Measurements from ENCODE around the gene CELSR3. TPM values are rescaled to one million over a fixed set of nuclear protein-coding genes. Genes with fewer than 3 reads are reported as not detected.

CELSR3 gene
- total RNA-seq, 1 donor from 2014 or later: 0.22 TPM

DNA sequence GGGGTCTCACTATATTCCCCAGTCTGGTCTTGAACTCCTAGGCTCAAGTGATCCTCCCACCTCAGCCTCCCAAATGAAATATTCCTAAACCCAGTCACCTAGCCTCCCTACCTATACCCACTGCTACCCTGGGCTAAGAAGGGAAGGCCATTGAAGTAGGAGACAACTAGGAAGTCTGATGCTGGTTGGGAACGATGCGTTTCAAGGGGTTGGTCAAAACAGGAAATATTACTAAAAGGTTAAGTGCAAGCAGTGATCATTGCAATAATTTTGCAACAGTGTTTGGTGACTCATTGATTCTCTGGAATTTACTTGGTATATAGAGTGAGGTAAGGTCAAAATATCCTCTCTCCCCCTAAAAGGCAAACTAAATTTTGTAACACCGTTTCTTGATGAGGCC is 48.6 kb downstream of the CELSR3 start:
- no peak for DNase-seq (ENCODE audit: low spot score)
- intact Hi-C loops (cut with DNase I): no loop called here

DNA sequence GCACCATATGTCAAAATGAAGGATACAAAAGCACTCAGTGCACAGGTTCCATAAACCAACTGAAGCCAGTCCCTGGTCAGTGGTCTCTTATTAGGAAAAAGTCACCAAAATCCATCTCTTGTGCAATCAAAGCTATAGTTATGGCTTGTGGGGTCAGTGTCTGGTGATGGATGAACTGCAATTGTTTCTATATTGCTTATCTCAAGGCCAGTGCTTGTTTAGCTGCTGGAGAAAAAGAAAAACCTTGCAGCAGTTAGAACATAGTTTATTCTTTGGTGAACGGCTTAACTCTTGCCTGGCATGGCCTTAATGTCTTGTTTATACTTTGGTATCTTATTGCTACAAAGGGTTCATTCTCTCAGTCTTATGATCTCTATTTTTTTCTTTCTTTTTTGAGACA is 50.4 kb downstream of the CELSR3 start:
- intact Hi-C loops (cut with DNase I): no loop called here
- DNase-seq (ENCODE audit: low spot score): no peak

DNA sequence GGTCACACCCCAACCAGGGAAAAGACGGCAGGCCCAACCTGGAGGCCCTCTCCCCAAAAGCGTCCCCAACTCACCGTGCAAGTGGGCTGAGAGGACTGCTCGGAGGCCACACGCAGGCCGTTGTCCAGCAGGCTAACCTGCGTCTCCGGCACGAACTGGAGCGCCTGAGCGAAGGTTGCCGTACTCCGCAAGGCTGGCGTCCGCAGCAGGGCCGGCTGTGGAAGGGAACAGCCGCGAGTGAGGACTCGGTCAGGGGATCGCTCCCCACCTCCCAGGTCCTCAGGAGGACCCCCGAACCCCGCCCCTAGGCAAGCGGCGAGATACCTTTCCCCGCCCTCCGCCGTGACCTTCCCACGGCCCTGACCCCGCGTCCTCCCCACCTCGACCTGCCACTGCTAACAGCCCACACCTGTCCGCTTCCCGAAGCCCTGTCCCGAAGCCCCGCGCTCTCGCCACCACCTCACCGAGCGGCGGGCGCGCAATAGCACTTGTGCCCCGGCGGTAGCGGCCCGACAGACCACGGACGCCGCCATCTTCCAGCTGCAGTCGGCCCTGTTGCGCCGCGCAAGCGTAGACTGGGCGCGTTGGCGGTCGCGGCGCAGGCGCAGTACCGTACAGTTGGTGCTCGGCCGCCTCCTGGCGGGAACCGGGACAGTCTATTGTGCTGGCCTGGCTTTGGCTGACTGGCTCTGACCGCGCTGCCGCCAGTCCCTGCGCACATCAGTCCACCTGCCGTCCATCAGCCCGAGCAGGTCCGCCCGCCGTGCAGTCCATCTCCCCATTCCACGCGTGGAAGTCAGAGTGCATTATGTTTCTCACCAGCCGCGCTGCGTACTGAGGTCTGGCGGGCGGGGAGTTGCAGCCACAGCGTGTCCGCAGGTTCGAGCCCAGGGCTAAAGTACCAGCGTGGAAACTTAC is 53.3 kb downstream of the CELSR3 start, which contains the start of gene UQCRC1:
Gene UQCRC1, minus strand, starts transcription at position 559 of the 918 bp plus-strand sequence. Its CDS starts 26 bp downstream, at position 533.
- intact Hi-C loops (cut with DNase I): loop anchor here (2.0 kb wide), 2 partner anchors 25 to 51 kb away; partner anchors contain the start of gene SLC26A6
- DNase-seq (ENCODE audit: low spot score): peak; percentile 97

DNA sequence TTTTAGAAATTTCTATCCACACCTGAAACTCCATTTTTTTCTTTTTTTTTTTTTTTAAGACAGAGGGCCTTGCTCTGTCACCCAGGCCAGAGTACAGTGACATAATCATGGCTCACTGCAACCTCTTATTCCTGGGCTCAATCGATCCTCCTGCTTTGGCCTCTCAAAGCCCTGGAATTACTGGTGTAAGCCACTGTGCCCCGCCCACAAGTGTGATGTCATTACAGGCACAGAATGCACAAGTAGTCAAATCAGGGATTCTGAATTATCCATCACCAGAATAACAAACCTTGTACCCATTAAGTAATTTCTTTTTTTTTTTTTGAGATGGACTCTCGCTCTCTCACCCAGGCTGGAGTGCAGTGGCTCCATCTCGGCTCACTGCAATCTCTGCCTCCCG is 55.2 kb downstream of the CELSR3 start:
- intact Hi-C loops (cut with DNase I): no loop called here
- no peak for DNase-seq (ENCODE audit: low spot score)

DNA sequence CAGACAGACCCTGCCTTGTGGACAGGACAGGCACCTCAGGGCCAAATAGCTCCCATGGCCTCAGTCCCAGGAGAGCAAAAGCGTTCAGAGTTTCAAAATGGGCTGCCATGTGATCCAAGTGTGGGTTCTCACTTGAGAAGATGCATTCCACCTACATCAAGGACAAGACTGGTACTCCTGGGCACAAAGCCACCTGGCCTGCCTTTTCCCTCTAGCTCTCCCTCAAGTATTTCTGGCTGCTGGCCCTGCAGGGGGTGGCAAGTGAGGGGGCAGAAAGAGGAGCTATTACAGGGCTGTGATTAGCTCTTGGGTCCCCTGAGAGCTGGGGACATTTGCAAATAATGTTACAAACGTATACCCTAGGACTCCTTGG is 61.1 kb downstream of the CELSR3 start:
- intact Hi-C loops (cut with DNase I): loop anchor here (2.0 kb wide), 1 partner anchor 43 kb away; no protein-coding TSS in a partner anchor
- DNase-seq (ENCODE audit: low spot score): peak; percentile 86

DNA sequence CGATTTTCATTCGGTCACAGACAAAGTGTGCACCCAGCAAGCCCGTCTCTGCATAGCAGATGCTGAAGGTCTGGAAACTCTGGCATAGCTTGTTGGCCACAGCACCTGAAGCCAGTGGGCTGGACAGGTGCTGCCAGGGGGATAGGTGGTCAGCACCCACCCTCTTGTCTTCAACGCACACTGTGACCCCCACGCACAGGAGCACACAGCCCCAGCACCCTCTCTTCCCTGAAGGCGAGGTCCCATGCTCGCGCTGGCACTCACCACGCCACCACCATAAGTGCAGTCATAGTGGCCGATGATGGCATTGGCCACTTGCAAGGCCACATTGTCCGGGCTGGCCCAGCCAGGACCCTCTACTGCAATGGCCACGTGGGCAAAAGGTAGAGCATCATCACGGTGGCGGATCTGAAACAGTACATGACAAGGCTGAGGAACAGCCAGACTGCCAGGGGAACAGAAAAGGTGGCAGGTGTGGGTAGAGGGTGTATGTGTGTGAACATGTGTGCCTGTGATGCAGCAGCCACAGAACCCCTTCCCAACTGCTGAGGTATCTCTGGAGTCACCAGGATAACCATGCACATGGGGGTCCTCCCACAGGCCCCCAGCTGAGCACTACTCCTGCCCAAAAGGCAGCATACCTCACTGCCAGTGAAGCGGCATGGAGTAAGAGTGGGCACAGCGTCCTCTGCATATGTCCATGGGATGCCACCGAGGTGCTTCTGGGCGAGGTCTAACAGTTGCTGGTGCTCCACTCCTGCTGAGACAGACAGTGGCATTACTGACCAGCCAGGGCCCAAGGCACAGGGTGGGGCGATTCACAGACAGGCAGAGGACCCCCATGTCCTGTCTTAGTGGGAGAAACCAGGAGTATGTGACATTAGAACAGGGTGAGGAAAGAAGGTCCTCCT is 61.7 kb downstream of the CELSR3 start:
- intact Hi-C loops (cut with DNase I): loop anchor here (2.0 kb wide), 1 partner anchor 42 kb away; no protein-coding TSS in a partner anchor
- no peak for DNase-seq (ENCODE audit: low spot score)

GRCh38 chr3:48599509-48600285 is 63.0 kb downstream of the CELSR3 start:
- intact Hi-C loops (cut with DNase I): loop anchor here (2.0 kb wide), 1 partner anchor 41 kb away; no protein-coding TSS in a partner anchor
- DNase-seq (ENCODE audit: low spot score): no peak

- intact Hi-C loops (cut with DNase I): no loop called here
- no peak for DNase-seq (ENCODE audit: low spot score)
These were observed 63.6 kb downstream of the CELSR3 start for GRCh38 chr3:48599077-48599501.

DNA sequence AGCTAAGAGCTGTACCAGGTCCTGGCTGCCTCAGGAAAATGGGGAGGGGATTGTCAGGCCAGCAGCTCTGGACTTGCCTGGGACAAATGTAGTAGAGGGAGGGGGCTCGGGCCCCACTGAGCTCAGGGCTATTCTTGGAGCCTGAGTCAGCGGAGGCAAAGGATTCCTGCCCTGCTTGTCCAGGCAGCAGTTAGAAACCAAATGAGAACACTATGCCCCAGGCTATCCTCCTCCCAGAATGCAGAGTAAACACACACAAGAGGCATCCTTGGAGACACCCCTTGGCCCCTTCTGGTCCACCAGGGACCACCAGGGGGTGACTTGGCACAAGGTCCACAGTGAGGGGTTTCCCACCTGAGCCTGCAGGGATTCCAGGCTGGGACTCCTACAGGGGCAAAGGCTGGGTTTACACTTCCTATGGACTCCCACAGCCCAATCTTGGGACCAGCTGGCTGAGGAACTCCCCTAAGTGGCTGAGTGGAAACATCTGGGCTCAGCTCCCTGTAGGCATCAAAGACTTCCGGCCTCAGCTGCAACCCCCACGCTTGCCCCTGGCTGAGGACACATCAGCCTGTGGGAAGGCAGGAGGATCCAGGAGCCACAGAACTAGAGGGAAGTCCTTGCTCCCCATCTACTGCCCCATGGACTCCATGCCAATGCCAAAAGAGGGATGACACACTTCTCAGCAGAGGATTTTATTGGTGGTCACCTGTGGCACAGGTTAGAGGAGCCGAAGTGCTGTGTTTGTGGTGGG is 64.2 kb downstream of the CELSR3 start:
- DNase-seq (ENCODE audit: low spot score): peak; percentile 88
- intact Hi-C loops (cut with DNase I): no loop called here

DNA sequence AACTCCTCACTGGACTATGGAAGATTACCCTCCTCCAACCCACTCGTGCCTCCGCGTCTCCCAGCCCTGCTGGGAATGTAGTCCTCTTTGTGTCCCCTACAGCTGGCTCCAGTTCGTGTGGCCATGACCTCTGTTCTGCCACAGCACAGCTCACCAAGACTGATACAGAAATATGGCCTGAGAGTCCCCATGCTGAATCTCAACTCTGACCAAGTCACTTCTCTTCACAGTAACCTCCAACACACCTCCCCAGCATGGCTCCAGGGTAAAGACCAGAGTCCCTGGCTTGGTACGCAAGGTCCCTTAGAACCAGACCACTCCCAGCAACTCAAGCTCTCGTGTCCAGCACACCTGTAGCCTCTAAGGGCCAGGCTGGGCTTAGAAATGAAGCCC is 65.3 kb downstream of the CELSR3 start:
- DNase-seq (ENCODE audit: low spot score): no peak

DNA sequence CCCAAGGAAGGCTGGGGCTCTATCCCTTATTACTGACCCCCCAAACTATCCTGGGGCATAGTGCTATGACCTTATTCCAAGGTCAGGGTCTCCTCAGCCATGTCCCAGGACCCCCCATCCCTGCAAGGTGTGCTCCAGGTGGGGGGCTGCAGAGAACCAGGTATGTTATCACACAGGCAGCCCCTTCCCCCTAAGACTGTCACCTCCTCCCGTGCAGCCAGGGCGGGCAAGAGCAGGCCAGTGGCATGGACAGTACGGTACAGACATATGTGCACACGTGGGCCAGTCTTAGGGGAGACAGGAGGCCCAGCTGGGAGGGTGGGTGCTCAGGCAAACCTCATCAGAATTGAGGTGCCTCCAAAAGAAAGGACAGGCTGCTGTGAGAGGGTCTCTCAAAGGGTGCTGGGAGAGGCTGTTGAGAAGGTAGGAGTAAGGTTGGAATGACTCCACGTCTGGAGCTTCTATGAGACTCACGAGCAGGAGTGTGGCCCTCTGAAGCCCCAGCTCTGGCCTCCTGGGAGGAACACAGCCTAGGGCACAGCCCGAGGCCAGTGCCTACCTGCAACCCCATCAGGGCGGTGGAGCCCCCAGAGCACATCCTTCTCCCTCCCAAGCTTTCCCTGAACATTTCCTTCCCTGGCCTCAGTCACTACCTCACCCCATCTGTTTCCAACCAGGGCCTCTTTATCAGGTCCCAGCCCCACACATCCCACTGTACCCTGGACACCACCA is 65.8 kb downstream of the CELSR3 start:
- no peak for DNase-seq (ENCODE audit: low spot score)
- intact Hi-C loops (cut with DNase I): no loop called here

More for the DNA sequence above, 65.3 kb downstream of the CELSR3 start:
- intact Hi-C loops (cut with DNase I): no loop called here

- intact Hi-C loops (cut with DNase I): no loop called here
- DNase-seq (ENCODE audit: low spot score): no peak
These were observed 66.5 kb downstream of the CELSR3 start for GRCh38 chr3:48596157-48596556.

- no peak for DNase-seq (ENCODE audit: low spot score)
- intact Hi-C loops (cut with DNase I): no loop called here
These were observed 67.1 kb downstream of the CELSR3 start for GRCh38 chr3:48595526-48596121.

DNA sequence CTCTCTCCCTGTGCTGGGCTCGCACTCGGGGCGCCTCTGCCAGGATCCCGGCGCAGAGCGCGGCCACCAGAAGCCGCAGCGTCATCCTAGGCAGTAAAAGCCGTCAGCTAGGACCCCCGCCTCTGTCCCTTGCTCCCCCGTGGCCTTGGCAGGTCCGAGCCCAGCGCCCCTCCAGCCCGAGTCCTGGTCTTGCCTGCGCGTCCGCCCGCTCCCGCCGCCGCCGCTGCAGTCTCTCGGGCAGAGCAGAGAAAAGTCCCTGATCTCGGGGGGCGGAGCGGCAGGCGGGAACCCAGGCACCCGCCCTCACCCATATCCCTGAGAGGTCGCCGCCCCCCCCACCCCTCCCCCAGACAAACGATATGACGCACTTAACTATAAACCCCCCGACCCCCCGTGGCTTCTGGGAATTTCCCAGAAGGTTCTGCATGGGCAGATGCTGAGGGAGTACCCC is 67.6 kb downstream of the CELSR3 start, which contains the start of gene COL7A1:
Gene COL7A1, minus strand, starts transcription at position 255 of the 451 bp plus-strand sequence. Its CDS starts 170 bp downstream, at position 85.
- no peak for DNase-seq (ENCODE audit: low spot score)
- intact Hi-C loops (cut with DNase I): no loop called here

GRCh38 chr3:48594417-48595049 is 68.2 kb downstream of the CELSR3 start:
- intact Hi-C loops (cut with DNase I): no loop called here
- no peak for DNase-seq (ENCODE audit: low spot score)

DNA sequence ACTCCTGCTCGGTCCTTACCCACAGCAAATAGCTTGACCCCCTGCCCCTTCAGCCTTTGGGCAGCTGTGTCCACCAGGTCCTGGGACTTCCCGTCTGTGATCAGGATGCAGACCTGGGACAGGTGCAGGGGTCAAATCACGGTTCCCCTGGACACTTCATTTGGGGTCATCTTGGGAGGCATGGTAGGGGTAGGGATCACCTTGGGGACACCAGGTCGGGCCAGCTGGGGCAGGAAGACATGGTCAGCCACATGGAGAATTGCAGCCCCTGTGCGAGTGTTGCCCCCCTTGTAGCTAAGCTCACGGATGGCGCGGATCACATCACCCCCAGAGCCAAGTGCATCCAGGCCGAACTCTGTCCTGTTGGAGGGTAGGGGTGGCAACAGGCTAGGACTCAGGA is 69.3 kb downstream of the CELSR3 start:
- intact Hi-C loops (cut with DNase I): no loop called here

More for the DNA sequence above, 69.3 kb downstream of the CELSR3 start:
- DNase-seq (ENCODE audit: low spot score): no peak
